H1 (cell line): ENCODE results near the gene LEO1. TPM values are rescaled to one million over a fixed set of nuclear protein-coding genes. Genes with fewer than 3 reads are reported as not detected.

ENCODE experiments used
- CTCF ChIA-PET: fragments of 300-600 bp; sonication (Branson Sonifier 250); formaldehyde crosslinking; loops from one replicate; lab custom pipeline; 2021; ENCODE audit not compliant: partially characterized antibody; lab: Charles Lee
- POLR2A ChIA-PET: fragments of 300-600 bp; sonication (Branson Sonifier 250); formaldehyde crosslinking; loops from one replicate; lab custom pipeline; 2021; ENCODE audit warnings: inconsistent platforms; ENCODE audit not compliant: partially characterized antibody; lab: Charles Lee
- DNase-seq, 2 experiments: peaks; one replicate each; pipeline versions ENCODE4 v3.0.0 to v3.0.0-alpha.2; 2010 to 2022; ENCODE audit warnings: low spot score in 2 of 2, low read depth in 1 of 2, mixed read lengths in 1 of 2
- FAIRE-seq: peaks from 2 replicates; lab custom pipeline; 2011; peaks lifted over from hg19 to GRCh38; lab: Jason Lieb, UNC
- H2AFZ ChIP-seq: 2 replicates; pipeline ENCODE4 v1.8.1; 2012; ENCODE audit warnings: low read length, inconsistent platforms
- H2AK5ac ChIP-seq: 2 replicates; pipeline ENCODE4 v1.6.1; 2013; ENCODE audit warnings: low read depth, low read length
- H2BK120ac ChIP-seq: replicated peaks from 2 replicates; pipeline ENCODE3; 2013; ENCODE audit warnings: low read depth, low read length, inconsistent platforms
- H2BK12ac ChIP-seq: 2 replicates; pipeline ENCODE4 v1.6.1; 2013; ENCODE audit warnings: low read depth, low read length
- H2BK15ac ChIP-seq: 2 replicates; pipeline ENCODE4 v1.6.1; 2013; ENCODE audit warnings: low read length
- H2BK20ac ChIP-seq: 2 replicates; pipeline ENCODE4 v1.6.1; 2013; ENCODE audit warnings: low read length
- H2BK5ac ChIP-seq: 2 replicates; pipeline ENCODE4 v1.6.1; 2013; ENCODE audit warnings: low read depth, low read length
- H3K14ac ChIP-seq: 2 replicates; pipeline ENCODE4 v1.6.1; 2013; ENCODE audit warnings: inconsistent platforms; ENCODE audit not compliant: insufficient read length
- H3K18ac ChIP-seq: 2 replicates; pipeline ENCODE4 v1.6.1; 2013; ENCODE audit warnings: low read length; ENCODE audit errors: extremely low read depth
- H3K23ac ChIP-seq: 2 replicates; pipeline ENCODE4 v1.6.1; 2013; ENCODE audit warnings: inconsistent platforms; ENCODE audit not compliant: insufficient read length
- H3K23me2 ChIP-seq: 2 replicates; pipeline ENCODE4 v1.6.1; 2013; ENCODE audit warnings: low read depth, low read length
- H3K27ac ChIP-seq: 2 replicates; pipeline ENCODE4 v1.6.1; 2011; ENCODE audit warnings: low read depth, low read length, inconsistent platforms
- H3K27me3 ChIP-seq, 4 experiments: replicated peaks in 1 of 4; 1 replicate in 1 of 4; 2 replicates in 3 of 4; pipeline versions ENCODE4 v1.6.1 to v1.8.1; 2011 to 2013; ENCODE audit warnings: low read length in 3 of 4, mild to moderate bottlenecking in 3 of 4, inconsistent platforms in 2 of 4, mixed read lengths in 2 of 4, moderate library complexity in 1 of 4; ENCODE audit not compliant: control insufficient read depth in 3 of 4, insufficient read depth in 3 of 4; ENCODE audit errors: extremely low read depth in 1 of 4
- H3K36me3 ChIP-seq, 4 experiments: 2 replicates each; pipeline versions ENCODE4 v1.6.1 to v1.8.1; 2011 to 2013; ENCODE audit warnings: mild to moderate bottlenecking in 4 of 4, low read length in 3 of 4, moderate library complexity in 2 of 4, control low read depth in 1 of 4, inconsistent platforms in 1 of 4; ENCODE audit not compliant: insufficient read depth in 4 of 4, control insufficient read depth in 2 of 4
- H3K4ac ChIP-seq: replicated peaks from 2 replicates; pipeline ENCODE3; 2013; ENCODE audit warnings: low read length, low read depth, mixed read lengths, inconsistent platforms; ENCODE audit not compliant: insufficient read length
- H3K4me1 ChIP-seq, 4 experiments: replicated peaks in 1 of 4; 1 replicate in 1 of 4; 2 replicates in 3 of 4; pipeline versions ENCODE4 v1.6.1 to v1.8.1; 2011 to 2013; ENCODE audit warnings: low read length in 3 of 4, inconsistent platforms in 2 of 4, mixed read lengths in 1 of 4; ENCODE audit not compliant: insufficient read depth in 4 of 4, control insufficient read depth in 3 of 4
- H3K4me2 ChIP-seq, 2 experiments: 2 replicates each; pipeline versions ENCODE4 v1.6.1 to v1.8.1; 2011 to 2013; ENCODE audit warnings: low read depth in 2 of 2, low read length in 2 of 2, control low read depth in 1 of 2, inconsistent platforms in 1 of 2, mild to moderate bottlenecking in 1 of 2; ENCODE audit not compliant: insufficient read depth in 1 of 2
- H3K4me3 ChIP-seq, 4 experiments: fragments of 200-600, 300-600 bp in 1 of 4; sonication (generic), shearing (Covaris generic), sonication (Bioruptor Twin) in 1 of 4; 2 replicates each; pipeline versions ENCODE4 v1.5.1 to v1.8.1; 2011 to 2016; ENCODE audit warnings: low read length in 4 of 4, low read depth in 3 of 4, control low read depth in 2 of 4, inconsistent platforms in 2 of 4, mild to moderate bottlenecking in 2 of 4, mixed read lengths in 1 of 4, moderate library complexity in 1 of 4; ENCODE audit not compliant: insufficient read depth in 2 of 4; ENCODE audit errors: extremely low read depth in 1 of 4
- H3K56ac ChIP-seq: replicated peaks from 2 replicates; pipeline ENCODE3; 2013; ENCODE audit warnings: low read depth, mild to moderate bottlenecking, mixed read lengths, low read length, inconsistent platforms; ENCODE audit not compliant: insufficient read length
- H3K79me1 ChIP-seq: 2 replicates; pipeline ENCODE4 v1.6.1; 2013; ENCODE audit warnings: low read depth, low read length, control low read depth
- H3K79me2 ChIP-seq, 2 experiments: 2 replicates each; pipeline versions ENCODE4 v1.6.1 to v1.8.1; 2012 to 2013; ENCODE audit warnings: low read length in 2 of 2, mild to moderate bottlenecking in 2 of 2, inconsistent platforms in 1 of 2; ENCODE audit not compliant: insufficient read depth in 2 of 2, control insufficient read depth in 1 of 2
- H3K9ac ChIP-seq, 4 experiments: replicated peaks in 1 of 4; 1 replicate in 1 of 4; 2 replicates in 3 of 4; pipeline versions ENCODE4 v1.6.1 to v1.8.1; 2011 to 2013; ENCODE audit warnings: low read depth in 3 of 4, low read length in 3 of 4, control low read depth in 2 of 4, mild to moderate bottlenecking in 2 of 4, moderate library complexity in 2 of 4, inconsistent platforms in 1 of 4; ENCODE audit errors: extremely low read depth in 1 of 4
- H3K9me3 ChIP-seq, 2 experiments: 2 replicates each; pipeline versions ENCODE4 v1.6.1 to v1.8.1; 2012 to 2013; ENCODE audit warnings: mild to moderate bottlenecking in 2 of 2, moderate library complexity in 2 of 2, control low read depth in 1 of 2, inconsistent platforms in 1 of 2, low read depth in 1 of 2, low read length in 1 of 2, mixed read lengths in 1 of 2; ENCODE audit not compliant: insufficient read depth in 2 of 2
- H4K20me1 ChIP-seq, 2 experiments: replicated peaks in 1 of 2; 2 replicates each; pipeline versions ENCODE3 to v1.8.1; 2011 to 2013; ENCODE audit warnings: inconsistent platforms in 2 of 2, low read length in 2 of 2, mild to moderate bottlenecking in 1 of 2; ENCODE audit not compliant: insufficient read depth in 2 of 2, control insufficient read depth in 1 of 2
- H4K5ac ChIP-seq: 2 replicates; pipeline ENCODE4 v1.6.1; 2013; ENCODE audit warnings: low read length, low read depth, mixed read lengths, inconsistent platforms; ENCODE audit not compliant: insufficient read length
- H4K8ac ChIP-seq: 2 replicates; pipeline ENCODE4 v1.8.0; 2013; ENCODE audit warnings: mild to moderate bottlenecking, moderate library complexity, low read length, inconsistent platforms; ENCODE audit not compliant: insufficient read depth; ENCODE audit errors: extremely low read depth
- H4K91ac ChIP-seq: replicated peaks from 2 replicates; pipeline ENCODE3; 2013; ENCODE audit warnings: low read length, mixed read lengths, inconsistent platforms; ENCODE audit not compliant: insufficient read length
- GABPA ChIP-seq: IDR thresholded peaks from 2 replicates; pipeline ENCODE4 v1.6.1; 2011; ENCODE audit warnings: mild to moderate bottlenecking, low read length, moderate library complexity, borderline replicate concordance; ENCODE audit not compliant: insufficient read depth
- JUN ChIP-seq: IDR thresholded peaks from 2 replicates; pipeline ENCODE4 v1.6.1; 2011; ENCODE audit warnings: low read depth, mild to moderate bottlenecking, improper control_type of control experiment, low read length
- RBBP5 ChIP-seq: IDR thresholded peaks from 2 replicates; pipeline ENCODE4 v1.7.1; 2012; ENCODE audit warnings: low read depth, mild to moderate bottlenecking, inconsistent platforms, low read length, moderate library complexity, borderline replicate concordance
- SP1 ChIP-seq: IDR thresholded peaks from 2 replicates; pipeline ENCODE4 v1.6.1; 2011; ENCODE audit warnings: low read depth, low read length
- WGBS, 2 experiments: shearing (Covaris generic) in 1 of 2; methylation state at CpG; one replicate each; pipeline versions ENCODE4 v1.1.6 to v1.1.7; 2013 to 2015; ENCODE audit warnings: low lambda C conversion rate in 2 of 2, mixed read lengths in 2 of 2, inconsistent platforms in 1 of 2, low coverage in 1 of 2, missing lambda C conversion rate in 1 of 2; ENCODE audit not compliant: insufficient replicate concordance in 2 of 2, insufficient coverage in 1 of 2, insufficient read length in 1 of 2; ENCODE audit errors: extremely low coverage in 1 of 2, missing lambda C conversion rate in 1 of 2; 5-methylcytosine and 5-hydroxymethylcytosine counted together
- polyA plus RNA-seq, 7 experiments: library from polyadenylated mRNA; depleted of rRNA in 3 of 7; stranded (reverse) in 5 of 7; unstranded in 2 of 7; fragments of >200 nt in 5 of 7; fragments of 200-250 nt in 2 of 7; gene quantifications; 1 replicate in 5 of 7; 2 replicates in 1 of 7; 4 replicates in 1 of 7; pipeline versions ENCODE4 v1.2.1 to v1.2.3, GENCODE V29; 2011 to 2013; ENCODE audit warnings: missing spikeins in 2 of 7, mixed read lengths in 2 of 7
- total RNA-seq: library from RNA; stranded (reverse); fragmentation: NEBNext Ultra II Directional; extraction: Animal tissue kit (Norgen Biotek cat#: 25700); gene quantifications from 2 replicates; pipeline ENCODE4 v1.2.1, GENCODE V29; 2021

LEO1 gene
- total and polyA plus RNA-seq, 2 of the 8 experiments (the other 6 are each of a cell fraction or from before 2014, with no cell fraction given): 1.6 to 27.4 TPM

GRCh38 chr15:51973775-51974174 is 2.2 kb upstream of the LEO1 start:
- Histone ChIP-seq H3K4ac (no peak overlapping the region), H4K20me1 (no peaks in the 10 kb centered on the region), H3K27ac (no peak overlapping the region), H3K79me1 (no peaks in the 10 kb centered on the region; the same call in 1 of the 2 replicates), H3K56ac (no peak overlapping the region), H3K4me3 (no peak overlapping the region), H3K27me3 (no peaks in the 10 kb centered on the region), H2BK120ac (no peak overlapping the region), H3K18ac (no peak overlapping the region), H3K14ac (no peak overlapping the region), H2AFZ (no peak overlapping the region), H3K9ac (no peak overlapping the region), H4K91ac (no peak overlapping the region), H3K4me2 (no peak overlapping the region), H3K23me2 (peaks cover 8% of the 10 kb centered on the region; the same call in 1 of the 2 replicates), H3K9me3 (no peaks in the 10 kb centered on the region), H2BK12ac (no peak overlapping the region), H3K79me2 (peaks cover 7 to 25% of the 10 kb centered on the region in 2 experiments), H2AK5ac (no peak overlapping the region), H4K8ac (no peak overlapping the region), H3K4me1 (no peaks in the 10 kb centered on the region; a peak in 1 of 7 replicates), H2BK20ac (no peak overlapping the region), H2BK15ac (no peak overlapping the region), H3K36me3 (no peaks in the 10 kb centered on the region), H3K23ac (no peak overlapping the region), H4K5ac (no peak overlapping the region), H2BK5ac (no peak overlapping the region)
- TF ChIP-seq RBBP5 (no peak), JUN (no peak), GABPA (no peak), SP1 (no peak)
- FAIRE-seq: no peak
- WGBS, 2 experiments: 96% methylated on average over 4 of the region's 4 CpGs; no CpG with 5 or more reads in 1 of the 2 experiments
- ChIA-PET CTCF (interaction anchor here (0.6 to 2.4 kb wide), 2 partner anchors 42 to 105 kb away, joined by 3 to 9 read pairs; no protein-coding TSS in a partner anchor), POLR2A (interaction anchor here (0.7 kb wide), 1 partner anchor 351 kb away, joined by 3 read pairs; no protein-coding TSS in a partner anchor)
- DNase-seq: no peak
